WERI-Rb-1 (cell line): ENCODE measurements around the gene PSMC5.

Source experiments
- DNase-seq: peaks from one replicate; pipeline ENCODE4 v3.0.0-alpha.2; 2020
- H3K27ac ChIP-seq: fragments of 250-450 bp; sonication (Bioruptor Pico); 2 replicates; pipeline ENCODE4 v1.5.1; 2020; ENCODE audit warnings: mild to moderate bottlenecking, moderate library complexity
- H3K27me3 ChIP-seq: fragments of 250-450 bp; sonication (Bioruptor Pico); 2 replicates; pipeline ENCODE4 v1.5.1; 2021; ENCODE audit warnings: mild to moderate bottlenecking, low read depth, moderate library complexity; ENCODE audit not compliant: insufficient read depth, severe bottlenecking
- H3K36me3 ChIP-seq: fragments of 250-450 bp; sonication (Bioruptor Pico); 2 replicates; pipeline ENCODE4 v1.5.1; 2020; ENCODE audit warnings: mild to moderate bottlenecking, moderate library complexity
- H3K4me3 ChIP-seq: 2 replicates; pipeline ENCODE4 v1.5.1; 2011; ENCODE audit warnings: low read depth, mild to moderate bottlenecking, control low read depth, low read length
- H3K9me3 ChIP-seq: fragments of 250-450 bp; sonication (Bioruptor Pico); 2 replicates; pipeline ENCODE4 v1.5.1; 2021; ENCODE audit warnings: mild to moderate bottlenecking, moderate library complexity; ENCODE audit not compliant: severe bottlenecking
- CTCF ChIP-seq: IDR thresholded peaks from 2 replicates; pipeline ENCODE4 v1.5.1; 2011; ENCODE audit warnings: low read depth, mild to moderate bottlenecking, control low read depth, inconsistent platforms, low read length

PSMC5 gene

GRCh38 chr17:63837480-63837879 is 10.2 kb downstream of the PSMC5 start:
- TF ChIP-seq CTCF: no peak
- Histone ChIP-seq H3K4me3 (no peak overlapping the region), H3K27ac (no peak overlapping the region), H3K9me3 (no peaks in the 10 kb centered on the region), H3K36me3 (peaks cover 66% of the 10 kb centered on the region), H3K27me3 (no peaks in the 10 kb centered on the region)
- no peak for DNase-seq

GRCh38 chr17:63837962-63838600 is 10.8 kb downstream of the PSMC5 start:
- Histone ChIP-seq H3K9me3 (no peaks in the 10 kb centered on the region), H3K27ac (peak overlapping the region; percentile 93), H3K36me3 (peaks cover 60% of the 10 kb centered on the region), H3K27me3 (no peaks in the 10 kb centered on the region), H3K4me3 (no peak overlapping the region)
- TF ChIP-seq CTCF: no peak
- DNase-seq: no peak

DNA sequence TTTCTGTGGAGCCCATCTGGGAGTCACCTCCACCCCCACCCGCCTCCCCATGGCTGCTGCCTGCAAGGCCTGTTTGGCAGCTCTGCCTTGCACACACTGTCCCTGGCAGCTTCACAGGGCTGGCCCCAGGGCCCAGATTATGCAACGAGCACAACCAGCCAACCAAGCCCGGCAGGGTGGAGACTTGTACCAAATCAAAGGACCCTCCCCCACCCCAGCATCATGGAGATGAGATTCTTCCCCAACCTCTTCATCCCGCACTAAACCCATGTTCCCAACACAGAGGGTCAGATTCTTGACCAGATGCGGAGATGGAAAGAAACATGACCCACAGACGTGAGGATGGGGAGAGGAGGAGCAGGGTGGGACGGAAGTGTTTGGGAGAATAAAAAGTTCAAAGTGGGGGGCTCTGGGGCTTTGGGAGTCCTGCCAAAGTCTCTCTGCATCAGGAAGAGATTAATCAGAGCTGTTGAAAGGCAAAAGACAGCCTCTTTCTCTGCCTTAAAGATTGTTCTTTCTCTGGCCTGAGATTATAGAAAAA is 11.5 kb downstream of the PSMC5 start:
- DNase-seq: peak; percentile 53
- Histone ChIP-seq H3K27ac (peak overlapping the region; percentile 93), H3K36me3 (peaks cover 54% of the 10 kb centered on the region), H3K27me3 (no peaks in the 10 kb centered on the region), H3K4me3 (peak overlapping the region; percentile 1), H3K9me3 (no peaks in the 10 kb centered on the region)
- no peak for TF ChIP-seq CTCF

DNA sequence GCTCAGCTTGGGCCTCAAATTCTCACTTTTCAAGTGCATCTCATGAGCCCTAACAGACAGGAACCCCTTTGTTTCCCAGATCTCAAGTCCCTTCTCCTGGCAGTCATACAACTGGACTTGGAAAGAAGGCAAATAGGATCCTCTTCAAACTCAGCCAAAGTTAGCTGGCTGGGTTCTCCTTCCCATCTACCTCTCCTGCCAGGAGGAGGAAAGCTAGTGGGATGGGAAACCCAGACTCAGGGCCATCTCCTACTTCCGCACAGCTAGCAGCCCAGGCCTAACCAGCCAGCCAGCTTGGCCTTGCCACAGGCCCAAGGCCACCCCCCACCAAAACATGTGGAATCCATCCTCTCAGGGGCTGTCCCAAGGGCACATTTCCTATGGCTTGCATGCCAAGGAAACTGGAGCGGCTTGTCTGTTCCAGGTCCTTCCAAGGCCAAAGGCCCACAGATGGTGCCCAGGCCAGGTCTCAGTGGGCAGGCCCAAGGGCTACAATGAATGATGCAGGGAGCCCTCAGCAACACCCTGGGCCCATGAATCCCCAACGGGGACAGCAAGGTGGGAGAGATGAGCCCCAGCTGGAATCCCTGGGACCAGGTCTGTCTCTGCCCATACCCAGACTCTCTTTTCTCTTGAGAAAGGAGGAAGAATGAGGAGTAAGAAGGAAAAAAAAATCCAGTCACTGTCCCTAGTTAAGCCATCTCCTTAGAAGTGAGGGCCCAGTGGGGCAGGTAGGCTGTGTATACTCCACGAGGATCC is 13.5 kb downstream of the PSMC5 start:
- H3K4me3 ChIP-seq: peak overlapping the region; percentile 85
- H3K9me3 ChIP-seq: no peaks in the 10 kb centered on the region
- no peaks in the 10 kb centered on the region for H3K27me3 ChIP-seq
- no peak for TF ChIP-seq CTCF
- no peak for DNase-seq
- H3K36me3 ChIP-seq: peaks cover 33% of the 10 kb centered on the region
- H3K27ac ChIP-seq: peak overlapping the region; percentile 93

- no peaks in the 10 kb centered on the region for H3K27me3 ChIP-seq
- H3K9me3 ChIP-seq: no peaks in the 10 kb centered on the region
These were observed 14.3 kb downstream of the PSMC5 start for GRCh38 chr17:63841350-63842172.

More at GRCh38 chr17:63841350-63842172, 14.3 kb downstream of the PSMC5 start:
- no peak for TF ChIP-seq CTCF
- Histone ChIP-seq H3K27ac (peak overlapping the region; percentile 93), H3K36me3 (peaks cover 27% of the 10 kb centered on the region), H3K4me3 (peak overlapping the region; percentile 85)
- peak; percentile 56 for DNase-seq
